Neuronal stem cell (in vitro differentiated cells): ENCODE data around the gene STK39.
A peak's percentile ranks its signal among the peaks of the same experiment; 100 is the strongest.

Source experiments
- DNase-seq: peaks from one replicate; pipeline ENCODE4 v3.0.0-alpha.2; 2013; ENCODE audit warnings: low spot score
- H2AFZ ChIP-seq: one replicate; pipeline ENCODE4 v1.6.1; 2013; ENCODE audit warnings: mild to moderate bottlenecking, low read length, inconsistent platforms
- H2AK5ac ChIP-seq: 2 replicates; pipeline ENCODE4 v1.6.1; 2013; ENCODE audit warnings: low read depth, mild to moderate bottlenecking, inconsistent platforms, low read length, moderate library complexity, mixed read lengths
- H2BK120ac ChIP-seq: 2 replicates; pipeline ENCODE4 v1.6.1; 2013; ENCODE audit warnings: low read depth, mild to moderate bottlenecking, inconsistent platforms, low read length, moderate library complexity, mixed read lengths
- H2BK12ac ChIP-seq: one replicate; pipeline ENCODE4 v1.6.1; 2013; ENCODE audit warnings: low read length, inconsistent platforms
- H2BK15ac ChIP-seq: 2 replicates; pipeline ENCODE4 v1.6.1; 2013; ENCODE audit warnings: mild to moderate bottlenecking, low read length, inconsistent platforms, mixed read lengths
- H2BK5ac ChIP-seq: one replicate; pipeline ENCODE4 v1.6.1; 2013; ENCODE audit warnings: inconsistent platforms, mild to moderate bottlenecking, low read length, moderate library complexity
- H3K14ac ChIP-seq: one replicate; pipeline ENCODE4 v1.6.1; 2013; ENCODE audit warnings: low read length, inconsistent platforms
- H3K18ac ChIP-seq: 2 replicates; pipeline ENCODE4 v1.6.1; 2013; ENCODE audit warnings: low read length, inconsistent platforms
- H3K23ac ChIP-seq: 2 replicates; pipeline ENCODE4 v1.6.1; 2013; ENCODE audit warnings: low read depth, mild to moderate bottlenecking, mixed read lengths, low read length, inconsistent platforms; ENCODE audit not compliant: poor library complexity
- H3K27ac ChIP-seq: replicated peaks from 3 replicates; pipeline ENCODE4 v1.5.1; 2013; ENCODE audit warnings: low read length, inconsistent platforms
- H3K27me3 ChIP-seq, 3 experiments: 2 replicates each; pipeline ENCODE4 v1.6.1; 2013; ENCODE audit warnings: low read length in 3 of 3, mild to moderate bottlenecking in 2 of 3, inconsistent platforms in 1 of 3, low read depth in 1 of 3, mixed read lengths in 1 of 3, moderate library complexity in 1 of 3; ENCODE audit not compliant: control insufficient read depth in 3 of 3, insufficient read depth in 3 of 3
- H3K36me3 ChIP-seq, 2 donors: replicated peaks in 1 of 2; 2 replicates each; pipeline ENCODE4 v1.6.1; 2013; ENCODE audit warnings: low read length in 2 of 2; ENCODE audit not compliant: control insufficient read depth in 2 of 2, insufficient read depth in 2 of 2
- H3K4ac ChIP-seq: 2 replicates; pipeline ENCODE4 v1.6.1; 2013; ENCODE audit warnings: inconsistent platforms, mild to moderate bottlenecking, low read length, moderate library complexity
- H3K4me1 ChIP-seq, 2 donors: 1 replicate in 1 of 2; 2 replicates in 1 of 2; pipeline ENCODE4 v1.6.1; 2013; ENCODE audit warnings: low read length in 2 of 2, low read depth in 1 of 2; ENCODE audit not compliant: control insufficient read depth in 2 of 2, insufficient read depth in 1 of 2
- H3K4me2 ChIP-seq: one replicate; pipeline ENCODE4 v1.6.1; 2013; ENCODE audit warnings: mild to moderate bottlenecking, low read length, inconsistent platforms; ENCODE audit not compliant: insufficient read depth, poor library complexity, severe bottlenecking
- H3K4me3 ChIP-seq, 2 donors: 2 replicates each; pipeline ENCODE4 v1.5.1; 2013; ENCODE audit warnings: low read length in 2 of 2, mild to moderate bottlenecking in 2 of 2, inconsistent platforms in 1 of 2, moderate library complexity in 1 of 2
- H3K79me1 ChIP-seq: one replicate; pipeline ENCODE4 v1.6.1; 2013; ENCODE audit warnings: low read depth, mild to moderate bottlenecking, inconsistent platforms, low read length, moderate library complexity
- H3K9ac ChIP-seq: one replicate; pipeline ENCODE4 v1.6.1; 2013; ENCODE audit warnings: mild to moderate bottlenecking, low read depth, low read length, inconsistent platforms; ENCODE audit not compliant: poor library complexity
- H3K9me3 ChIP-seq, 2 donors: replicated peaks in 1 of 2; 2 replicates each; pipeline versions ENCODE3 to v1.6.1; 2013; ENCODE audit warnings: low read length in 2 of 2, mild to moderate bottlenecking in 2 of 2, inconsistent platforms in 1 of 2, low read depth in 1 of 2, mixed read lengths in 1 of 2, moderate library complexity in 1 of 2; ENCODE audit not compliant: control insufficient read depth in 2 of 2, insufficient read depth in 1 of 2
- H4K8ac ChIP-seq: one replicate; pipeline ENCODE4 v1.6.1; 2013; ENCODE audit warnings: low read depth, mild to moderate bottlenecking, inconsistent platforms, low read length, moderate library complexity
- H4K91ac ChIP-seq: one replicate; pipeline ENCODE4 v1.6.1; 2013; ENCODE audit warnings: low read length, low read depth, mild to moderate bottlenecking, inconsistent platforms; ENCODE audit not compliant: poor library complexity
- WGBS, 2 donors: extraction: QIAGEN DNeasy Blood & Tissue Kit; methylation state at CpG; one replicate each; pipeline ENCODE4 v1.1.7; 2013; ENCODE audit warnings: missing lambda C conversion rate in 2 of 2, mixed read lengths in 1 of 2; ENCODE audit not compliant: insufficient read length in 2 of 2, insufficient replicate concordance in 1 of 2; ENCODE audit errors: extremely low coverage in 2 of 2; 5-methylcytosine and 5-hydroxymethylcytosine counted together

STK39 gene

GRCh38 chr2:168166902-168167510 lies 80.4 kb downstream of the STK39 start:
- no peak overlapping the region for H3K4ac ChIP-seq
- peaks cover 0 to 27% of the 10 kb centered on the region in 2 donors for H3K36me3 ChIP-seq
- H2BK5ac ChIP-seq: no peak overlapping the region
- H3K79me1 ChIP-seq: no peaks in the 10 kb centered on the region
- peaks cover 10 to 17% of the 10 kb centered on the region in 2 donors for H3K4me1 ChIP-seq
- H2AK5ac ChIP-seq: no peak overlapping the region
- H3K14ac ChIP-seq: no peak overlapping the region
- H3K23ac ChIP-seq: no peak overlapping the region
- H2AFZ ChIP-seq: no peak overlapping the region
- no peak overlapping the region for H4K8ac ChIP-seq
- no peak overlapping the region for H3K4me3 ChIP-seq
- no peaks in the 10 kb centered on the region for H3K9me3 ChIP-seq
- WGBS, 2 donors: no CpG with 5 or more reads among the region's 7 CpGs
- no peak overlapping the region for H4K91ac ChIP-seq
- DNase-seq: no peak
- no peak overlapping the region for H3K9ac ChIP-seq
- H2BK12ac ChIP-seq: no peak overlapping the region
- no peak overlapping the region for H3K18ac ChIP-seq
- no peak overlapping the region for H3K27ac ChIP-seq
- no peak overlapping the region for H3K4me2 ChIP-seq
- H2BK120ac ChIP-seq: no peak overlapping the region
- no peaks in the 10 kb centered on the region for H3K27me3 ChIP-seq
- no peak overlapping the region for H2BK15ac ChIP-seq

DNA sequence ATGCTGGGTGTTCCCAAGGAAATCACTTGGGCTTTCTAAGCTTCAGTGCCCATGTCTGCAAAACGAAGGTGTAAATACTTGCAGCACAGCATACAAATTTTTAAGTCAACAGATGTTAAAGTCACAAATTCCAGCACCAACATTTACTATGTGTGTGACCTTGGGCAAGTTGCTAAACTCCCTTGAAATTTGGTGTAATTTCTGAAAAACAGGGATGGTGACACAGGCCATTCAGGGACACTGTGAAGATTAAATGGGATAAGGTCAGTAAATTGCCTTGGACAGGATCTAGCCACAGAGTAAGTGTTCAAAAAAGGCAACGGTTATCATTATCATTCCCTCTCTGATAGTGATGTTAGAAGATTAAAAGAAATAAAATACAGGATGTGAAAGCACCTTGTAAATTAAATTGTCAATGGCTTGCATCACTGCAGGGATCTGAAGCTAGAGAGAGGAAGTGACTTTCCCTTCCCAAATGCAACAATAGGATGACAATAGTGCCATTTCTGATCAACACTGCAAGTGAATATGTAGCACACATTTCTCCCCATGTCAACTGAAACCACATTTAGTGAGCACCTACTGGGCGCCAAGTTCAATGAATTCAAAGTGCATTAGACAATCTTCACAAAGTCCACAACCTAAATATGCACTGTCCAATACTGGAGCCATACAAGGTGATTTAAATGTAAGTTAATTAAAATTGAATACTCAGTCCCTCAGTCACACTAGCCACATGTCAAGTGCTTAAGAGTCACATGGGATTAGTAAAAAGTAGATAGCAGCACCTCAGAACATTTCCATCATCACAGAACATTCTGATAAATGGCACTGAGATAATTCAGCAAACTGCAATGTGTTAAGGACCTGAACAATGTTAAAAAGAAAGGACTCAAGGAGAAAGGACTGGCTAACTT lies 81.2 kb downstream of the STK39 start:
- H3K23ac ChIP-seq: no peak overlapping the region
- peaks cover 10 to 17% of the 10 kb centered on the region in 2 donors for H3K4me1 ChIP-seq
- H3K36me3 ChIP-seq: peaks cover 0 to 33% of the 10 kb centered on the region in 2 donors
- H2BK15ac ChIP-seq: no peak overlapping the region
- no peak for DNase-seq
- H3K4ac ChIP-seq: no peak overlapping the region
- no peak overlapping the region for H2AFZ ChIP-seq
- H3K9me3 ChIP-seq: no peaks in the 10 kb centered on the region
- H4K8ac ChIP-seq: no peak overlapping the region
- peak overlapping the region; percentile 6 for H3K27ac ChIP-seq
- H2BK5ac ChIP-seq: no peak overlapping the region
- no peak overlapping the region for H3K18ac ChIP-seq
- no peak overlapping the region for H3K14ac ChIP-seq
- H3K79me1 ChIP-seq: no peaks in the 10 kb centered on the region
- no CpG with 5 or more reads among the region's 3 CpGs for WGBS, 2 donors
- no peaks in the 10 kb centered on the region for H3K27me3 ChIP-seq
- no peak overlapping the region for H4K91ac ChIP-seq
- H2AK5ac ChIP-seq: no peak overlapping the region
- no peak overlapping the region for H2BK12ac ChIP-seq
- no peak overlapping the region for H3K9ac ChIP-seq
- no peak overlapping the region for H2BK120ac ChIP-seq
- H3K4me2 ChIP-seq: no peak overlapping the region
- H3K4me3 ChIP-seq: no peak overlapping the region

GRCh38 chr2:168165397-168165796 lies 82.0 kb downstream of the STK39 start:
- H3K27me3 ChIP-seq: no peaks in the 10 kb centered on the region
- H2AK5ac ChIP-seq: no peak overlapping the region
- no peak overlapping the region for H4K91ac ChIP-seq
- no peak overlapping the region for H2BK15ac ChIP-seq
- no peak overlapping the region for H2BK12ac ChIP-seq
- no peak overlapping the region for H3K18ac ChIP-seq
- H2BK120ac ChIP-seq: no peak overlapping the region
- H3K14ac ChIP-seq: no peak overlapping the region
- no peak overlapping the region for H3K9ac ChIP-seq
- no peaks in the 10 kb centered on the region for H3K79me1 ChIP-seq
- no peak overlapping the region for H3K23ac ChIP-seq
- peaks cover 10 to 17% of the 10 kb centered on the region in 2 donors for H3K4me1 ChIP-seq
- no CpG with 5 or more reads among the region's 3 CpGs for WGBS, 2 donors
- no peak for DNase-seq
- H3K9me3 ChIP-seq: no peaks in the 10 kb centered on the region
- no peak overlapping the region for H4K8ac ChIP-seq
- H2AFZ ChIP-seq: no peak overlapping the region
- H2BK5ac ChIP-seq: no peak overlapping the region
- H3K27ac ChIP-seq: peak overlapping the region; percentile 19
- H3K36me3 ChIP-seq: peaks cover 0 to 42% of the 10 kb centered on the region in 2 donors
- no peak overlapping the region for H3K4ac ChIP-seq
- no peak overlapping the region for H3K4me3 ChIP-seq
- H3K4me2 ChIP-seq: no peak overlapping the region

- no peak overlapping the region for H3K27ac ChIP-seq
- H2BK5ac ChIP-seq: no peak overlapping the region
- no peak for DNase-seq
- H3K4me3 ChIP-seq: no peak overlapping the region
- H3K36me3 ChIP-seq: peaks cover 0 to 76% of the 10 kb centered on the region in 2 donors
- H2BK120ac ChIP-seq: no peak overlapping the region
- no peak overlapping the region for H3K18ac ChIP-seq
- H3K9me3 ChIP-seq: no peaks in the 10 kb centered on the region
- no peak overlapping the region for H3K4ac ChIP-seq
- H2AFZ ChIP-seq: no peak overlapping the region
- peaks cover 3 to 5% of the 10 kb centered on the region in 2 donors for H3K4me1 ChIP-seq
- H3K79me1 ChIP-seq: no peaks in the 10 kb centered on the region
- H2AK5ac ChIP-seq: no peak overlapping the region
- H3K4me2 ChIP-seq: no peak overlapping the region
- H3K9ac ChIP-seq: no peak overlapping the region
- H4K8ac ChIP-seq: no peak overlapping the region
- WGBS, 2 donors: no CpG with 5 or more reads among the region's 7 CpGs
- no peaks in the 10 kb centered on the region for H3K27me3 ChIP-seq
- H3K23ac ChIP-seq: no peak overlapping the region
- H3K14ac ChIP-seq: no peak overlapping the region
- H2BK15ac ChIP-seq: no peak overlapping the region
- no peak overlapping the region for H2BK12ac ChIP-seq
- H4K91ac ChIP-seq: no peak overlapping the region
These were observed 86.5 kb downstream of the STK39 start for GRCh38 chr2:168160897-168161296.
